Endometrium (tissue), 2 donors: ENCODE results near the gene KDM6B.
"Not testable (repeated sequence)": the region's sequence is repeated elsewhere in the genome, so short reads cannot be mapped to it uniquely, and the experiment has no call there.

ENCODE experiments used
- FAIRE-seq: peaks from 2 replicates; lab custom pipeline; 2012; peaks lifted over from hg19 to GRCh38; lab: Jason Lieb, UNC
- donor health status: control.
- donor health status: control.

Gene KDM6B, protein sequence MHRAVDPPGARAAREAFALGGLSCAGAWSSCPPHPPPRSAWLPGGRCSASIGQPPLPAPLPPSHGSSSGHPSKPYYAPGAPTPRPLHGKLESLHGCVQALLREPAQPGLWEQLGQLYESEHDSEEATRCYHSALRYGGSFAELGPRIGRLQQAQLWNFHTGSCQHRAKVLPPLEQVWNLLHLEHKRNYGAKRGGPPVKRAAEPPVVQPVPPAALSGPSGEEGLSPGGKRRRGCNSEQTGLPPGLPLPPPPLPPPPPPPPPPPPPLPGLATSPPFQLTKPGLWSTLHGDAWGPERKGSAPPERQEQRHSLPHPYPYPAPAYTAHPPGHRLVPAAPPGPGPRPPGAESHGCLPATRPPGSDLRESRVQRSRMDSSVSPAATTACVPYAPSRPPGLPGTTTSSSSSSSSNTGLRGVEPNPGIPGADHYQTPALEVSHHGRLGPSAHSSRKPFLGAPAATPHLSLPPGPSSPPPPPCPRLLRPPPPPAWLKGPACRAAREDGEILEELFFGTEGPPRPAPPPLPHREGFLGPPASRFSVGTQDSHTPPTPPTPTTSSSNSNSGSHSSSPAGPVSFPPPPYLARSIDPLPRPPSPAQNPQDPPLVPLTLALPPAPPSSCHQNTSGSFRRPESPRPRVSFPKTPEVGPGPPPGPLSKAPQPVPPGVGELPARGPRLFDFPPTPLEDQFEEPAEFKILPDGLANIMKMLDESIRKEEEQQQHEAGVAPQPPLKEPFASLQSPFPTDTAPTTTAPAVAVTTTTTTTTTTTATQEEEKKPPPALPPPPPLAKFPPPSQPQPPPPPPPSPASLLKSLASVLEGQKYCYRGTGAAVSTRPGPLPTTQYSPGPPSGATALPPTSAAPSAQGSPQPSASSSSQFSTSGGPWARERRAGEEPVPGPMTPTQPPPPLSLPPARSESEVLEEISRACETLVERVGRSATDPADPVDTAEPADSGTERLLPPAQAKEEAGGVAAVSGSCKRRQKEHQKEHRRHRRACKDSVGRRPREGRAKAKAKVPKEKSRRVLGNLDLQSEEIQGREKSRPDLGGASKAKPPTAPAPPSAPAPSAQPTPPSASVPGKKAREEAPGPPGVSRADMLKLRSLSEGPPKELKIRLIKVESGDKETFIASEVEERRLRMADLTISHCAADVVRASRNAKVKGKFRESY (N-terminal part only)

DNA sequence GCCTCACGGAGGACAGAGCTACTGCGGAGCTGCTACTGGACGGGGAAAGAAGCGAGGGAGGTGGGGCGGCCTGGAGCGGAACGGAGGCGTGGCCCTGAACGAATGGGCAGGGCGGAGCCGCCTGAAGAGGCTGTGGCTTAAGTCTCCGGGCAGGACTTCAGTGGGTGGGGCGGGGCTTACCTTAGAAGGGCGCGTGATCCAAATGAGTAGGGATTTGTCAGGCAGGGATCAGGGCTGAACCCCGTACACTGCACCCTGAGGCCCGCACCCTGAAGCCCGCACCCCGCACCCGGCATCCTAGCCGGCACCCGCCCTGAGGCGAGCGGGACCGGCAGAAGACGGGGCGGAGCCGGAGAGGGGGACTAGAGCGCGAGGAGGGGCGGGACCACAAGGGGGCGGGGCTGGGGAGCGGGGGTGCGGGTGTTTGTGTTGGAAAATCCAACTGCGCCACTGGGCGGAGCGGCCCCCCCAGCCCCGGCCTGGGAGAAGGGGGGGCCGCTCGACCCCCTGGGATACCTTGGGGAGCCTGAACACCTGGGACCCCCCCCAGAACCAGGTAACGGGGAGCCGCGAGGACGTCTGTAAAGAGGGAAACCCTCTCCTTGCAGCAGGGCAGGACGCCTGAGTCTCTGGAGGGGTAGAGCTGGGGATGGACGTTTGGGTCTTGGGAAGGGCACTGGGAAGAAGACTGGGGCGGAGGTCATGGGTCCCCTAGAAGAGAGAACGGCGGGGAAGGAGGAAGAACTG is at the start of gene KDM6B:
KDM6B (plus strand) TSS at position 423 of the 747 bp plus-strand sequence. CDS start 11,338 bp downstream, outside the sequence.
- peak; percentile 74 for FAIRE-seq

DNA sequence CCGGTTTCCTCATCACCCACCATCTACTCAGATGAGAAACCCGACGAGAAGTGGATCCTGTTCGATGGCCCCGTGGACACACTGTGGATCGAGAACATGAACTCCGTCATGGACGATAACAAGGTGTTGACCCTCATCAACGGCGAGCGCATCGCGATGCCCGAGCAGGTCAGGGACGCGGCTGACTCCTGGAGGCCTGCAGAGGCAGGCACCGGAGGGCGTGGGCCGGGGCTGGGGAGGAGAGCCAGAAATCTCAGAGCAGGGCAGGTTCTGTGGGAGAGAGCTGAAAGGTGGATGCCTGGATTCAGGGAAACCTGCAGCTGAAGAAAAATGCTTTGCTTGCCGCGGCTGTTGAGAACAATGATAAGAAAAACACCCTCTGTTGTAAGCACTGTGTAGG is 47.2 kb upstream of the KDM6B start:
- no peak for FAIRE-seq

DNA sequence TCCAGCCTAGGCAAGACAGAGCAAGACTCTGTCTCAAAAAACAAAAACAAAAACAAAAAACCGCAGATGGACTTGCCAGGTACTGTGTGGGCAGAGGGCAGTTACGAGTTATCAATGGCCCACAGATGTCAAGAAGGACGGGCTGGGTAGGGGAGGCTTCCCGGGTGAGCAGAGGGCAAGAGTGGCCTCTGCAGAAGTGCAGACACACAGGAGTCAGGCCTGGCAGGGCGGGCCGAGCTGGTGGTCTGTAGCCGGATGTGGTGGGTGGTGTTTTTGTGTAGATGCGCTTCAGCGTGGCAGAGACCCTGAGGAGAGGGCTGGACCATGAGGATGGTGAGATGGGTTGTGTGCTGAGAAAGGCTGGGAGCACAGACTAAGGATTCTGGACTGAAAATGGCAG is 44.9 kb upstream of the KDM6B start:
- FAIRE-seq: no peak

DNA sequence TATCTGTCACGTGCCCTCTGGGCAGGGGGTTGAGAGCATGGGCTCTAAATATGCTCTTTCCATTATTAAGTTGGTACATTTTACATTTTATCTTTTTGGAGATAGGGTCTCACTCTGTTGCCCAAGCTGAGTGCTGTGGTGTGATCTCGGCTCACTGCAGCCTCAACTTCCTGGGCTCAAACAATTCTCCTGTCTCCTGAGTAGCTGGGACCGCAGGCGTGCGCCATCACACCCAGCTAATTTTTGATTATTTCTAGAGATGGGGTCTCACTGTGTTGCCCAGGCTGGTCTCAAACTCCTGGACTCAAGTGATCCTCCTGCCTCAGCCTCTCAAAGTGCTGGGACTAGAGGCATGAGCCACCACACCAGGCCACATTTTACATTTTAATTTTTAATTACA is 43.9 kb upstream of the KDM6B start:
- FAIRE-seq: no peak

DNA sequence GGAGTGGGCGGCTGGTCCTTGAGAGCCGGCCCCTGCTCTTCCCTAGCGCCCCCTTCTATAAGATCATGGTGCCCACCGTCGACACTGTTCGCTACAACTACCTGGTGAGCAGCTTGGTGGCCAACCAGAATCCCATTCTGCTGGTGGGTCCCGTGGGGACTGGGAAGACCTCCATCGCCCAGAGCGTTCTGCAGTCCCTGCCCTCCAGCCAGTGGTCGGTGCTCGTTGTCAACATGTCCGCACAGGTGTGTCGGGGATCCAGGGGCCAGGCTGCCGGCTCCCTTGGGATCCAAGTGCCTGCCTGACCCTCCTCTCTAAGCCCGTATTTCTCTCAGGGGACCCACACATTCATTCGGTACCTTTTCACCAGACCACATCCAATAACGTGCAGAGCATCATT is 41.4 kb upstream of the KDM6B start:
- no peak for FAIRE-seq

DNA sequence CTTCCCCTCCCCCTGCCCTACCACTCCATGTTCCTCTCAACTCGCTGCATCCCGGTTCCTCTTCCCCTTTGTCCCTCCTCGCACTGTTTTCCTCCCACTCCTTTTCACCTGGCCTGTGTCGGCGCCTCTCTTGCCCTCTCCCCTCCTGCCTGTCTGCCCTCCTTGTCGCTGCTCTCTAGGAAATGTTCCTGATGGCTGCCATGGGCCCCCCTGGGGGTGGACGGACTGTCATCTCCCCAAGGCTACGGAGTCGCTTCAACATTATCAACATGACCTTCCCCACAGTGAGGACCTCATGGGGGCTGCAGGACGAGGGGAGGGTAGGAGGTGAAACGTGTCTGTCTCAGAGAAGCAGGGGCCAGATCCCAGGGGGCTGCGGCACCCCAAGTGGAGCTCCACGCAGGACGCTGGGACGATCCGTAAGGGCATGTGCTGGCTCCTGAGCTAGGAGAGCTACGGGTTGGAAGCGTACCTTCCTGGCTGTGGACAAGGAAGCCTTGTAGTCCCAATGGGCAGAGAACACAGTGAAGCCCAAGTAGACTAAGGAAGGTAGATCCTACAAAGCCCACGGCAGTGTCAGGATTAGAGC is 39.8 kb upstream of the KDM6B start:
- FAIRE-seq: no peak

DNA sequence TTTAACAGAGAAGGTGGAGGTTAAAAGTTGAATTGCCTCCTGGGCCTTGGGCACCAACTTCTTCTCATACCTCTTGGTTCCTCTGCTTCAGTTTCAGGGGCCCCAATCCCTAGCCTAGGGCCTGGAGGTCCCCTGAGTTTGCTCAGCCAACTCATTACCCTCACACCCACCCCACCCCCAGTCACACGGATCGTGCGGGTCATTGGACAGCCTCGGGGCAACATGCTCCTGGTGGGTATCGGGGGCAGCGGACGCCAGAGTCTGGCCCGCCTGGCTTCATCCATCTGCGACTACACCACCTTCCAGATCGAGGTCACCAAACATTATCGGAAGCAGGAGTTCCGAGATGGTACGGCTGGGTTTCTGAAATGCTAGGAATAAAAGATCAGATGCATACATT is 36.0 kb upstream of the KDM6B start:
- no peak for FAIRE-seq

DNA sequence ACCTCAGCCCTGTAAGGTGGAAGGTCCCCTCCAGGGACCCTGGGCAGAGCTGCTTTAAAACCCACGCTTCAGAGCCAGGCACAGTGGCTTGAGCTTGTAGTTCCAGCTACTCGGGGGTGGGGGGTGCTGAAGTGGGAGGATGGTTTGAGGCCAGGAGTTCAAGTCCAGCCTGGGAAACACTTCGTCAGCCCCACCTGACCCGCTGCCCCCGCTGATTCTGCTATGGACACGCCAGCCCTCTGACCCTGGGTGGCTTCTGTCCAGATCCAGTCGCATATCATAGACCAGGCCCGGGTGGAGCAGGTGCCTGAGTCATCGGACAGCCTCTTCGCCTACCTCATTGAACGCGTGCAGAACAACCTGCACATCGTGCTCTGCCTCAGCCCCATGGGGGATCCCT is 35.2 kb upstream of the KDM6B start:
- FAIRE-seq: no peak

DNA sequence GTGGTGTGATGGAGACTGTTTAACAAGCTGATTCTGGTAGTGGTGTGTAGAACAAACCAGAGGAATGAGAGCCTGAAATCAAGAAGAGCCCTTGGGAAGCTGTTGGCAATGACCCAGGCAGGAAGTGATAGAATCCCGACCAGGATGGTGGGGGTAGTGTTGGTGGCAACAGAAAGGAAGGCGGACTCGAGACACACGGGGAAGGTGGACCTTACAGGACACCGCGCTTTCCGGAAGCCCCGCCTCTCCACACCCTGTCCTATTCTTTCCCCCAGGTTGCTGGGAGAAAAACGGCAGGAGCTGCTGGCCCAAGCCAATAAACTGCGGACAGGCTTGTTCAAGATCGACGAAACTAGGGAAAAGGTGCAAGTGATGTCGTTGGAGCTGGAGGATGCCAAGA is 30.0 kb upstream of the KDM6B start:
- FAIRE-seq: no peak

DNA sequence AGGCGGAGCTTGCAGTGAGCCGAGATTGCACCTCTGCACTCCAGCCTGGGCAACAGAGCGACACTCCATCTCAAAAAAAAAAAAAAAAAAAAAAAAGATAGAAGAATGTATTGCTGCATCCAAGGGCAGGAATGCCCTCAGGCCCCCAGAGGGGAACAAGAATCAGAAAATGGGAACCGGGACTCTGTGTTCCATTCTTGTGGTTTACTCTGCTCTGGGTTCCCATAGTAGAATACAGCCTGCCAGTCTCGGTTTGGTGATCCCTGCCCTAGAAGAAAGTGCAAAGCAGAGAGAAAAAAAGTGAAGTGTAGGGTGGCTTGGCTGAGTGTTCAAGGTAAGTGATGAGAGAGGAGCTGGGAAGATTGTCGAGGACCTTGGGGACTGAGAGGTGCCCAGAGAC is 27.4 kb upstream of the KDM6B start:
- no peak for FAIRE-seq

DNA sequence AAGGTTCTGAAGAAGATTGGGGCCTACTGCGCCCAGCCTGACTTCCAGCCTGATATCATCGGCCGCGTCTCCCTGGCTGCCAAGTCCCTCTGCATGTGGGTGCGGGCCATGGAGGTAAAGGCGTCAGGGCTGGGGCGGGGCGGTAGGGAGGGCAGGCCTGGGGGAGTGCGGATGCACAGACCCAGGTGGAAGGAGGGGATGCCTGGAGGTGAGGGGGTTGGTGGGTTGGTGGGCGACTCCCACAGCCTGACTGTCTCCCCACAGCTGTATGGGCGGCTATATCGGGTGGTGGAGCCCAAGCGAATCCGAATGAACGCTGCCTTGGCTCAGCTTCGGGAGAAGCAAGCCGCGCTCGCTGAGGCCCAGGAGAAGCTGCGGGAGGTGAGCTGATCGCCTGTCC is 26.8 kb upstream of the KDM6B start:
- FAIRE-seq: no peak

DNA sequence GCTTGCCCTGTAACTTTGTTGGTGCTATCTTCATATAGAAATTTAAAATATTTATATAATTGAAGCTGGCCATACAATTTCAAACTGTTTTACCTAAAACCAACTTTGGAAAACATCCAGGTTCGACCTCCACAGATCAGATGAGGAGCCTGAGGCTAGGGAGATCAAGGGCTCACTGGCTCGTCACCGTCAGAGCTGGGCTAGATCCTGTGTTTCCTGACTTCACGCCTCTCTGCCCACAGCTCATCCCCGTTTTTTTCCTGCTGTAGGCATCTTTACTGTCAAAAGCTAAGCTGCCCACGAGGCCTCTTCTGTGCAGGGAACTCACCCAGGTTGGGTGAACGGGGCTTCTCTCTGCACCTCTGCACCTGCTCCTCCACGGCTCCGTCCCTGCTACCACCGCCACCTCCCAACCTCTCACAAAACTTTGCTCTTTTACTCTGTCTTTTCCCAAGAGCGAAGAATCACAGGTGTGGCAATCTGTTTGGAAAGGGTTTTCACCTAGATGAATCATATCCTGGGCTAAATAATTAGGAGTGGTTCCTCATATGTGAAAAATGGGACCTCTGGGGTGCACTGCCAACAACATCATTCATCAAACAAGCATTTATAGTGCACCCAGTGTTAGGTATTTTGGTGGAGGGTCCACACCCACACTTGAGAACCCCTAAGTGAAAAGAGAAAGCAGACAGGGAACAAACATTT is 24.8 kb upstream of the KDM6B start:
- FAIRE-seq: no peak

DNA sequence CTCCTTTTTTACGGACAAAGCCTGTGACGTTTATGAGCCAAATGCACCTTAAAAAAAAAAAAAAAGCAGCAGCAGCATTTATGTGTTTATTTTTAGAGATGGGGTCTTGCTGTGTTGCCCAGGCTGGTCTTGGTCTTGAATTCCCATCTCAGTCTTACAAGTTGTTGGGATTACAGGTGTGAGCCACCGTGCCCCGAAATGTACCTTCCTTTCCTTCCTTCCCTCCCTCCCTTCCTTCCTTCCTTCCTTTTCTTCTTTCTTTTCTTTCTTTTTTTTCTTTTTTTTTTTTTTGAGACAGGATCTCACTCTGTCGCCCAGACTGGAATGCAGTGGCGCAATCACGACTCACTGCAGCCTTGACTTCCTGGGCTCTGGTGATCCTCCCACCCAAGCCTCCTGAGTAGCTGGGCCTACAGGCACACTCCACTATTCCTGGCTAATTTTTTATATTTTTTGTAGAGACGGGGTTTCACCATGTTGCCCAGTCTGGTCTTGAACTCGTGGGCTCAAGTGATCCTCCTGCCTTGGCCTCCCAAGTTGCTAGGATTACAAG is 24.1 kb upstream of the KDM6B start:
- FAIRE-seq: not testable (repeated sequence)

DNA sequence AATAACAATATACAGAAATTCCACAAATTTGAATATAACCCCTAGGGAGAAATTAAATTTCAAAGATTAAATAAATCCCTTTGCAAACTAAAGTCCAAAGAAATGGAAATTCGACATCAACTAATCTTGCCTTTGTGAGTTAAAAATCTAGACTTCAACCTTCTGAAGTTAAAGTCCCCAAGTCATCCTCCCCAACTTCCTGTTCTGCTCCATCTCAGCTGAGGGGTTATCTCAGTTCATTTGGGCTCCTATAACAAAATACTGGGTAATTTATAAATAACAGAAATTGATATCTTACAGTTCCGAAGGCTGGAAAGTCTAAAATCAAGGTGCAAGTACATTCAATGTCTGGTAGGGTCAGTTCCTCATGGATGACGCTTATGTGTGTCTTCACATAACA is 22.8 kb upstream of the KDM6B start:
- no peak for FAIRE-seq

DNA sequence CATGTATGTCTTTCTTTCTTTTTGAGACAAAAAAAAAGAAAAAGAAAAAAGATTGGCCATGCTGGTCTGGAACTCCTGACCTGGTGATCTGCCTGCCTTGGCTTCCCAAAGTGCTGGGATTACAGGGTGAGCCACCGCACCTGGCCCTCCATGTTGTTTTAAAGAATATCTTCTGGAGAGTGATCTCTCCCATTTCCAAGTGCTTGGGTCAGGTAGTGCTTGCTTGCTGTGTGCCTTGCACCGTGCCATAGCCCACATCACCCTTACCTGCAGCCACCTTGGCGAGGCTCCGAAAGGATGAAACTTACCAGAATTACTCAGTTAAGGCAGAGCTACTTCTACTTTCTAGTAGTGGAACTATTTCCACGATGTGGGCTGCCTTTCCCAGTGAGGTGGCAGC is 19.0 kb upstream of the KDM6B start:
- FAIRE-seq: no peak

DNA sequence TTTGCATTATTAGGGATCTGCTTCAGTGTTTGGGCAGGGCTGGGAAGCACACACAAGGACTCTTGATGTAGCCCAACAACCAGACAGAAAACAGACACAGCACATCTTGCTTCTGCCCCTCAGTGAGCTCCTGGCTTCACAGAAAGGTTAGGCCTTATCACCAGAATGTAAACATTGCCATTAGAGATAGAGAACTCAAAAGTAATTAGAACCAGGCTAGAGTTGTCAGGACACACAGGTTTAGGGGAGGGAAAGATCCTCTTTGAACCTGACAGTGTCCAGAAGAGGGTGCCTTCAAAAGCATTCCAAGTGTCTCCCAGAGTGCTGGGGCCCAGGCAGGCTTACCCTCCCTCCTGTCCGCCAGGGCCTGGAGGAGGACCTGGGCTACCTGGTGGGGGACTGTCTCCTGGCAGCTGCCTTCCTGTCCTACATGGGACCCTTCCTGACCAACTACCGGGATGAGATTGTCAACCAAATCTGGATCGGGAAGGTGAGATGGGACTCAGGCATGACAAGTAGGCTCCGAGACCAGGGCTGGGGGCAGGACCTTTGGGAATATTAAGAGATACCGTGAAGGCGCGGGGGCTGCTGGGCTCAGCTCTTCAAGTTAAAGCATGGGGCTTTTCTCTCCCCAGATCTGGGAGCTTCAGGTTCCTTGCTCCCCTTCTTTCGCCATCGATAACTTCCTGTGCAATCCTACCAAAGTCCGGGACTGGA is 16.9 kb upstream of the KDM6B start:
- FAIRE-seq: no peak

DNA sequence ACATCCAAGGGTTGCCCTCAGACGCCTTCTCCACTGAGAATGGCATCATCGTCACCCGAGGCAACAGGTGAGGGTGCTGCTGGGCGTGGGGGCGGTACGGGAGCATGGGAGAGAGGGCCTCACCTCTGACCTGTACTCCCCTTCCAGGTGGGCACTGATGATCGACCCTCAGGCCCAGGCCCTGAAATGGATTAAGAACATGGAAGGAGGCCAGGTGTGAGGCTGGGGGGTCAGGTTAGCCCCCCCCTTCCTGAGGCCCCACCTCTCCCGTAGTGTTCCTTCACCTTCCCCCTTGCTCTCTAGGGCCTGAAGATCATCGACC is 16.4 kb upstream of the KDM6B start:
- no peak for FAIRE-seq

DNA sequence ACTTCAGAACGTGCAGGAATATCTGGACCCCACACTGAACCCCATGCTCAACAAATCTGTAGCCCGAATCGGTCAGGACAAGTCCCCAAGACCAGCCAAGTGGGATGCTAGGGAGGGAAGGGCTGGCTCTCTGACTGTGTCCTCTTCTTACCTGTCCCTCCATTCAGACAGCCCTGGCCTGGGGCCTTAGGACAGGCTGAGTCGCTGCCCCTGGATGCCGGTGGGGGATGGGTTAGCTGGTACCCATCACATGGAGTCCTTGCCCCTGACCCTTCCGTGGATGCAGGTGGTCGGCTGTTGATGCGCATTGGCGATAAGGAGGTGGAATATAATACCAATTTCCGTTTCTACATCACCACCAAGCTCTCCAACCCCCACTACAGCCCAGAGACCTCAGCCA is 16.0 kb upstream of the KDM6B start:
- no peak for FAIRE-seq

DNA sequence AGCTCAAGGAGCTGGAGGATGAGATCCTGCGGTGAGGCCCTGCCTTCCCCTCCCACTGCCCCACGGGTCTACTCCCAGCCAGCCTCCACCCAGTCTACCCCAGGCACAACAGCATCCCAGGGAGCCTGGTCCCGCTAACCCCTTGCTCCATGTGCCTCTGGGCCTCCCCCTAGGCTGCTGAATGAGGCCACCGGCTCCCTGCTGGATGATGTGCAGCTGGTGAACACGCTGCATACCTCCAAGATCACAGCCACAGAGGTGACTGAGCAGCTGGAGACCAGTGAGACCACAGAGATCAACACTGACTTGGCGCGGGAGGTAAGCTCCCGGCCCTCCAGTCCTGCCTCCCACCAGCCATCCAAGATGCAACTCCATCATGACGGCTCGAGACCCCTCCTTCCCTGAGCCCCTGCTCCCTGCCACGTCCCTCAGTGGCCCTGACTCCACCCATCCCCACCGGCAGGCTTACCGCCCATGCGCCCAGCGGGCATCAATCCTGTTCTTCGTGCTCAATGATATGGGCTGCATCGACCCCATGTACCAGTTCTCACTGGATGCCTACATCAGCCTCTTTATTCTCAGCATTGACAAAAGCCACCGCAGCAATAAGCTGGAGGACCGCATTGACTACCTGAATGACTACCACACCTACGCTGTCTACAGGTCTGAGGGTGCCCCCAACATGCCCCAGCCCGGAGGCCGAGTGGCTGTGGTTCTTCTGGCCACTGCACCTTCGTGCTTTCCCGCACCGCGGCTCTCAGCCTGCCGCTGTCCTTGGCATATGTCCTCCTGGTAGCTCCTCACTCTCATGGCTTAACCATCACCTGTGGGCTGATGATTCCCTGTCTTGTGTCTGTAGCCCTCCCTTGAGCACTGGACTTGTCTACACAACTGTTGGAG is 15.0 kb upstream of the KDM6B start:
- no peak for FAIRE-seq
